HCT116 (cell line): Measurements from ENCODE around the gene CHST11. TPM values are rescaled to one million over a fixed set of nuclear protein-coding genes. Genes with fewer than 3 reads are reported as not detected.

Source experiments
- ATAC-seq: fragments of 200-7000 bp; cut with Tn5 transposase; 2 replicates; pipeline ENCODE4 v1.9.1; 2020; ENCODE audit warnings: mild to moderate bottlenecking, moderate library complexity
- BruUV-seq: library from RNA; stranded (reverse); fragments of 400-500 nt; replicated peaks from 2 replicates; lab custom pipeline; 2021; lab: Mats Ljungman, UMichigan
- CTCF ChIA-PET: fragments of 300-600 bp; sonication (Branson Sonifier 250); formaldehyde crosslinking; loops from one replicate; lab custom pipeline; 2021; ENCODE audit warnings: antibody characterized with exemption; lab: Charles Lee
- POLR2A ChIA-PET: fragments of 300-600, 350-600 bp; sonication (Branson Sonifier 250); formaldehyde crosslinking; loops from one replicate; lab custom pipeline; 2021; ENCODE audit warnings: antibody characterized with exemption; lab: Charles Lee
- RAD21 ChIA-PET, 2 experiments: fragments of 300-600 bp; sonication (Branson Sonifier 250); formaldehyde crosslinking; loops; one replicate each; lab custom pipeline; 2023; ENCODE audit warnings: low total read pairs in 2 of 2; ENCODE audit not compliant: uncharacterized antibody in 2 of 2, unreplicated experiment in 2 of 2, low non-redundant PET in 1 of 2; lab: Charles Lee
- DNase-seq: peaks from one replicate; pipeline ENCODE4 v3.0.0-alpha.2; 2010; ENCODE audit warnings: low read depth, low spot score
- H2AFZ ChIP-seq: fragments of 200-600 bp; shearing (Covaris generic), sonication (generic); 2 replicates; pipeline ENCODE4 v1.6.1; 2017; ENCODE audit warnings: low read depth, mixed run types, mixed read lengths, antibody characterized with exemption, low read length; ENCODE audit not compliant: poor library complexity, severe bottlenecking
- H3K27ac ChIP-seq: 2 replicates; pipeline ENCODE4 v1.5.1; 2012; ENCODE audit warnings: low read depth, low read length
- H3K27me3 ChIP-seq: fragments of 200-600 bp; sonication (generic); 2 replicates; pipeline ENCODE4 v1.6.1; 2016; ENCODE audit warnings: mixed run types, low read length, mixed read lengths; ENCODE audit not compliant: insufficient read depth
- H3K36me3 ChIP-seq, 2 experiments: fragments of 200-500 bp in 1 of 2; fragments of 200-600 bp in 1 of 2; sonication (Bioruptor generic) in 1 of 2; sonication (generic) in 1 of 2; 2 replicates each; pipeline versions ENCODE4 v1.5.1 to v1.6.1; 2014 to 2016; ENCODE audit warnings: low read length in 2 of 2, inconsistent platforms in 1 of 2, mixed read lengths in 1 of 2, mixed run types in 1 of 2; ENCODE audit not compliant: insufficient read depth in 2 of 2, control insufficient read depth in 1 of 2
- H3K4me1 ChIP-seq, 2 experiments: fragments of 200-600 bp in 1 of 2; sonication (generic) in 1 of 2; 2 replicates each; pipeline versions ENCODE4 v1.5.1 to v1.6.1; 2012 to 2017; ENCODE audit warnings: low read length in 2 of 2, inconsistent platforms in 1 of 2, mild to moderate bottlenecking in 1 of 2, mixed read lengths in 1 of 2, mixed run types in 1 of 2, moderate library complexity in 1 of 2; ENCODE audit not compliant: insufficient read depth in 2 of 2, control insufficient read depth in 1 of 2
- H3K4me2 ChIP-seq: fragments of 200-600 bp; sonication (generic); 2 replicates; pipeline ENCODE4 v1.6.1; 2017; ENCODE audit warnings: mixed run types, low read length, mixed read lengths
- H3K4me3 ChIP-seq, 2 experiments: fragments of 200-600 bp in 1 of 2; sonication (generic) in 1 of 2; replicated peaks in 1 of 2; 2 replicates each; pipeline ENCODE4 v1.5.1; 2011 to 2016; ENCODE audit warnings: low read length in 2 of 2, control low read depth in 1 of 2, low read depth in 1 of 2, mild to moderate bottlenecking in 1 of 2, mixed read lengths in 1 of 2, mixed run types in 1 of 2
- H3K79me2 ChIP-seq: fragments of 200-600 bp; sonication (generic); 2 replicates; pipeline ENCODE4 v1.6.1; 2017; ENCODE audit warnings: mild to moderate bottlenecking, mixed run types, low read length, moderate library complexity, mixed read lengths; ENCODE audit not compliant: insufficient read depth
- H3K9ac ChIP-seq: fragments of 200-600 bp; sonication (generic); 2 replicates; pipeline ENCODE4 v1.6.1; 2016; ENCODE audit warnings: low read length, mixed read lengths
- H3K9me2 ChIP-seq: fragments of 200-600 bp; sonication (generic), shearing (Covaris generic); 2 replicates; pipeline ENCODE4 v1.6.1; 2017; ENCODE audit warnings: mixed run types, mild to moderate bottlenecking, moderate library complexity; ENCODE audit not compliant: insufficient read depth
- H3K9me3 ChIP-seq, 2 experiments: fragments of 200-500 bp in 1 of 2; fragments of 200-600 bp in 1 of 2; sonication (Bioruptor generic) in 1 of 2; sonication (generic) in 1 of 2; 2 replicates each; pipeline ENCODE4 v1.6.1; 2014 to 2017; ENCODE audit warnings: low read length in 2 of 2, mixed read lengths in 2 of 2, inconsistent platforms in 1 of 2, low read depth in 1 of 2, mild to moderate bottlenecking in 1 of 2, mixed run types in 1 of 2, moderate library complexity in 1 of 2; ENCODE audit not compliant: control insufficient read depth in 1 of 2, insufficient read depth in 1 of 2
- H4K20me1 ChIP-seq: fragments of 200-600 bp; sonication (generic), shearing (Covaris generic); 2 replicates; pipeline ENCODE4 v1.6.1; 2017; ENCODE audit warnings: mixed run types, mild to moderate bottlenecking, moderate library complexity; ENCODE audit not compliant: insufficient read depth
- CEBPB ChIP-seq: IDR thresholded peaks from 2 replicates; pipeline ENCODE4 v1.6.1; 2012; ENCODE audit warnings: low read depth
- CTCF ChIP-seq, 3 experiments: fragments of 200-600 bp in 1 of 3; sonication (generic) in 1 of 3; IDR thresholded peaks in 2 of 3; conservative IDR thresholded peaks in 1 of 3; 2 replicates each; pipeline ENCODE4 v1.5.1; 2012 to 2017; ENCODE audit warnings: low read depth in 2 of 3, low read length in 2 of 3, antibody characterized with exemption in 1 of 3, borderline replicate concordance in 1 of 3, control low read depth in 1 of 3, mild to moderate bottlenecking in 1 of 3, mixed read lengths in 1 of 3, mixed run types in 1 of 3, moderate library complexity in 1 of 3; ENCODE audit not compliant: insufficient read depth in 1 of 3
- ELF1 ChIP-seq: IDR thresholded peaks from 2 replicates; pipeline ENCODE4 v1.6.1; 2012; ENCODE audit warnings: low read depth, borderline replicate concordance
- EZH2phosphoT487 ChIP-seq: fragments of 200-600 bp; IDR thresholded peaks from 2 replicates; pipeline ENCODE4 v1.6.1; 2018; ENCODE audit warnings: antibody characterized with exemption, borderline replicate concordance
- POLR2AphosphoS5 ChIP-seq: IDR thresholded peaks from 2 replicates; pipeline ENCODE4 v1.6.1; 2011; ENCODE audit warnings: mild to moderate bottlenecking, low read depth, low read length, moderate library complexity
- RAD21 ChIP-seq: IDR thresholded peaks from 2 replicates; pipeline ENCODE4 v1.6.1; 2012; ENCODE audit warnings: low read depth, mild to moderate bottlenecking
- REST ChIP-seq: IDR thresholded peaks from 2 replicates; pipeline ENCODE4 v1.6.1; 2012; ENCODE audit warnings: low read depth
- SRF ChIP-seq: IDR thresholded peaks from 2 replicates; pipeline ENCODE4 v1.6.1; 2012; ENCODE audit warnings: low read depth
- YY1 ChIP-seq: IDR thresholded peaks from 2 replicates; pipeline ENCODE4 v1.6.1; 2011; ENCODE audit warnings: low read length, low read depth, moderate library complexity, mild to moderate bottlenecking; ENCODE audit not compliant: insufficient replicate concordance; ENCODE audit errors: extremely low read depth
- ZBTB33 ChIP-seq: IDR thresholded peaks from 2 replicates; pipeline ENCODE4 v1.6.1; 2011; ENCODE audit warnings: mild to moderate bottlenecking, low read length, moderate library complexity; ENCODE audit not compliant: insufficient replicate concordance; ENCODE audit errors: extremely low read depth
- ZFX ChIP-seq: fragments of 450-650 bp; IDR thresholded peaks from 2 replicates; pipeline ENCODE4 v1.6.1; 2017
- ZNF274 ChIP-seq: fragments of 200-500 bp; sonication (Bioruptor generic); IDR thresholded peaks from 2 replicates; pipeline ENCODE4 v1.6.1; 2014; ENCODE audit warnings: mild to moderate bottlenecking, low read depth, low read length, inconsistent platforms
- intact Hi-C: fragments of 100-400 bp; cut with micrococcal nuclease; formaldehyde crosslinking; loops from 2 replicates; pipeline ENCODE4 v1.10.0; 2022
- total RNA-seq: library from RNA; stranded (reverse); gene quantifications from one replicate; pipeline ENCODE4 v1.2.1, GENCODE V29; 2021; ENCODE audit not compliant: unreplicated experiment

The CHST11 gene
- total RNA-seq, 1 experiment from 2014 or later = 10.1 TPM

- H3K4me2 ChIP-seq = no peak overlapping the region
- no peaks in the 10 kb centered on the region for H3K9me2 ChIP-seq
- H3K9ac ChIP-seq = no peak overlapping the region
- no peaks in the 10 kb centered on the region for H3K9me3 ChIP-seq
- no TSS peak for BruUV-seq
- DNase-seq = no peak
- CTCF ChIA-PET = no interaction called here
- no peak for ATAC-seq
- no peak overlapping the region for H3K4me3 ChIP-seq
- no peak for TF ChIP-seq ELF1
- no peak for TF ChIP-seq REST
- no peak for TF ChIP-seq ZNF274
- TF ChIP-seq YY1 = no peak
- no peak for TF ChIP-seq ZBTB33
- no peak for TF ChIP-seq CTCF (IDR thresholded peaks at IDR 0.05 in 2 of 3, conservative IDR thresholded peaks at IDR 0.05 in 1 of 3; ENCODE audit: borderline replicate concordance in 1 of 3, insufficient read depth in 1 of 3, low read depth in 2 of 3, low read length in 2 of 3)
- TF ChIP-seq CEBPB = no peak
- TF ChIP-seq POLR2AphosphoS5 = no peak
- TF ChIP-seq RAD21 = no peak
- no peak for TF ChIP-seq ZFX
- TF ChIP-seq SRF = no peak
- TF ChIP-seq EZH2phosphoT487 = no peak
- TF ChIP-seq, all 23 proteins: peak for 0
- no peaks in the 10 kb centered on the region for H3K27me3 ChIP-seq
- H3K36me3 ChIP-seq = no peaks in the 10 kb centered on the region
- no peaks in the 10 kb centered on the region for H3K79me2 ChIP-seq
- no peak overlapping the region for H3K27ac ChIP-seq
- peaks cover 0 to 9% of the 10 kb centered on the region in 2 experiments; a peak in 2 of 4 replicates for H3K4me1 ChIP-seq
- POLR2A ChIA-PET = no interaction called here
- RAD21 ChIA-PET = no interaction called here
- H2AFZ ChIP-seq = no peak overlapping the region
- no peaks in the 10 kb centered on the region for H4K20me1 ChIP-seq
- intact Hi-C loops = no loop called here
Observed at GRCh38 chr12:104751120-104751519, 294.4 kb downstream of the CHST11 start.
